ENCODE results near the gene RAB5IF. TPM values are rescaled to one million over a fixed set of nuclear protein-coding genes. Genes with fewer than 3 reads are reported as not detected.

RAB5IF gene
- total and polyA plus RNA-seq, 3 donors from 2014 or later, result 75.7 to 93.1 (median 81.3) TPM

DNA sequence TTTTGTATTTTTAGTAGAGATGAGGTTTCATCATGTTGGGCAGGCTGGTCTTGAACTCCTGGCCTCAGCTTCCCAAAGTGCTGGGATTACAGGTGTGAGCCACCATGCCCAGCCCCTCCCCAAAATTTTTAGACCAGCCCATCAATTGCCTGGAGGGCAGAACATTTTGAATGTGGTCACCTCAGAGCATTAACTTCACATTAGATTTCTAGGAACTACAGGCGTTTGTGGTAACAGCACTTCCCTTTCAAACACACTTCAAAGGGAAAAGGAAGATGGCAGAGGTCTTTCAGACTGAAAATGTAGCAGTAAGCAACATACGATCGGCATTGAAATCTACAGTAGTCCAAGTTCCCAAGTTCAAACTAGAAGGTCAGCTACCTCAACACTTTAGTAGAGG is 52.7 kb downstream of the RAB5IF start:
- TF ChIP-seq, protein P1, sequence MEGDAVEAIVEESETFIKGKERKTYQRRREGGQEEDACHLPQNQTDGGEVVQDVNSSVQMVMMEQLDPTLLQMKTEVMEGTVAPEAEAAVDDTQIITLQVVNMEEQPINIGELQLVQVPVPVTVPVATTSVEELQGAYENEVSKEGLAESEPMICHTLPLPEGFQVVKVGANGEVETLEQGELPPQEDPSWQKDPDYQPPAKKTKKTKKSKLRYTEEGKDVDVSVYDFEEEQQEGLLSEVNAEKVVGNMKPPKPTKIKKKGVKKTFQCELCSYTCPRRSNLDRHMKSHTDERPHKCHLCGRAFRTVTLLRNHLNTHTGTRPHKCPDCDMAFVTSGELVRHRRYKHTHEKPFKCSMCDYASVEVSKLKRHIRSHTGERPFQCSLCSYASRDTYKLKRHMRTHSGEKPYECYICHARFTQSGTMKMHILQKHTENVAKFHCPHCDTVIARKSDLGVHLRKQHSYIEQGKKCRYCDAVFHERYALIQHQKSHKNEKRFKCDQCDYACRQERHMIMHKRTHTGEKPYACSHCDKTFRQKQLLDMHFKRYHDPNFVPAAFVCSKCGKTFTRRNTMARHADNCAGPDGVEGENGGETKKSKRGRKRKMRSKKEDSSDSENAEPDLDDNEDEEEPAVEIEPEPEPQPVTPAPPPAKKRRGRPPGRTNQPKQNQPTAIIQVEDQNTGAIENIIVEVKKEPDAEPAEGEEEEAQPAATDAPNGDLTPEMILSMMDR (IDR thresholded peaks at IDR 0.05), result no peak
- no peak for TF ChIP-seq POLR2A (IDR thresholded peaks at IDR 0.05)
- H3K27me3 ChIP-seq, result no peaks in the 10 kb centered on the region
- no peaks in the 10 kb centered on the region for H3K4me1 ChIP-seq
- intact Hi-C loops (cut with DNase I; ENCODE audit: low total_unique reads), result no loop called here
- WGBS, 2 donors, result 86 to 91% methylated on average over 3 of the region's 3 CpGs
- no peaks in the 10 kb centered on the region for H3K36me3 ChIP-seq (ENCODE audit: low read depth, missing control alignments)
- H3K9me3 ChIP-seq, result no peaks in the 10 kb centered on the region
- no peak overlapping the region for H3K4me3 ChIP-seq
- DNase-seq, result no peak
- no peak overlapping the region for H3K27ac ChIP-seq

Small RNAs within 50 kb of the gene (small RNA-seq; reads per million reads assigned to genes)
- 0 reads per million in 2 donors for gene RF00017

Other genes with a start within 250 kb of the RAB5IF start
- gene MYL9, start 64.3 kb upstream of the RAB5IF start, total RNA-seq, result 100 to 1,000 TPM; 177 to 265 TPM
- gene MYL9, start 64.3 kb upstream of the RAB5IF start, polyA plus RNA-seq (ENCODE audit: insufficient read depth, low read depth, low replicate concordance), result 594 TPM
- gene TGIF2, start 32.2 kb upstream of the RAB5IF start, total RNA-seq, result 10 to 100 TPM; 34.3 to 37.2 TPM
- 24.0 TPM for gene TGIF2, start 32.2 kb upstream of the RAB5IF start, polyA plus RNA-seq (ENCODE audit: insufficient read depth, low read depth, low replicate concordance)
- under 1 TPM; 0.47 to 0.87 TPM for gene SLA2, start 40.4 kb downstream of the RAB5IF start, total RNA-seq
- 1.1 TPM for gene SLA2, start 40.4 kb downstream of the RAB5IF start, polyA plus RNA-seq (ENCODE audit: insufficient read depth, low read depth, low replicate concordance)
- gene NDRG3, start 140.3 kb downstream of the RAB5IF start, total RNA-seq, result 10 to 100 TPM; 65.3 to 70.7 TPM
- 202 TPM for gene NDRG3, start 140.3 kb downstream of the RAB5IF start, polyA plus RNA-seq (ENCODE audit: insufficient read depth, low read depth, low replicate concordance)
- gene DSN1, start 168.0 kb downstream of the RAB5IF start, total RNA-seq, result 10 to 100 TPM; 24.6 to 30.2 TPM
- gene DSN1, start 168.0 kb downstream of the RAB5IF start, polyA plus RNA-seq (ENCODE audit: insufficient read depth, low read depth, low replicate concordance), result 38.6 TPM

Measured in testis (tissue), 3 donors.